Measurements from ENCODE around the gene NWD2.
A peak's percentile ranks its signal among the peaks of the same experiment; 100 is the strongest.

Gene NWD2

DNA sequence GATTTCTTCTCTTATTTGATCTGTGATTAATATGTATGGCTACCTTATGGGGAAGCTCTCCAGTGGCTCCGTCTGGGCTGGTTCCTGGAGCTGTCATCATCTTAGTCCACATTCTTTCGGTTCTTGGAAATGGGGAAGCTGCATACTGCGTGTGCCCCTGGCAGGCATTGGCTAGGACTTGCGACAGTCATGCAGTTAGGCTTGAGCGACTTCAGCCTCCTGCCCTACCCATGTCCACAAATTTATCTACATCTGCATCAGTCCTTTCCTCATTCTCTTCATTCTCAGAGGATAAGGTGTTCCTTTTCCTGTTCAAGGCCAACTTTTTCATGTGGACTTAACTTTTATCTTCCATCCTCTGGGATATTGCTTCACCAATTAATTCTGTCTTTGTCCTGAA, 227.4 kb downstream of the NWD2 start:
- H3K4me1 ChIP-seq: peaks cover 0 to 25% (median 10%) of the 10 kb centered on the region in 10 experiments; a peak in 14 of 20 replicates
- no peak overlapping the region for H3K9ac ChIP-seq

DNA sequence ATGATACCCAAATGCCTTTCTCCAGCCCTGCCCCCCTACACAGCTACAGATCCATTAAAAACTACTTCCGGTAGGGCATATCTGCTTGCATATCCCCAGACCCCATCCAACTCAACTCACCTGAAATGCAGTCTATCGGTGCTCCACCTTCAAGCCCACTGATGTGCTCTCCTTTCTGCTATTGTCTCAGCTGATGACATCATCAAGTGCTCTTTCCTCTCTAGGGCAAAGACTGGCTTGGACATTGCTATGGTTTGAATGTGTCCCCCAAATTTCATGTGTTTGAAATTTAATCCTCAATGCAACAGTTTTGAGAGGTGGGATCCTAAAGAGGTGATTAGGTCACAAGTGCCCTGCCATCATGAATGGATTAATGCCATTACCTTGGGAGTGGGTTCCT, 229.3 kb downstream of the NWD2 start:
- H3K9ac ChIP-seq: no peak overlapping the region
- no peaks in the 10 kb centered on the region for H3K27me3 ChIP-seq
- no peak for TF ChIP-seq Cebpa-rat (IDR thresholded peaks at IDR 0.05)

More for the DNA sequence above, 227.4 kb downstream of the NWD2 start:
- H3K4me2 ChIP-seq: peak overlapping the region in 4 of 11 experiments; percentile 3 to 12 (median 8); a peak in 2 of 22 replicates
- H3K9me3 ChIP-seq (replicated peaks in 1 of 11): no peaks in the 10 kb centered on the region
- TF ChIP-seq Cebpa-rat (IDR thresholded peaks at IDR 0.05): no peak
- H4K20me1 ChIP-seq: no peaks in the 10 kb centered on the region
- no peaks in the 10 kb centered on the region for H3K36me3 ChIP-seq
- no peak overlapping the region for H3K4me3 ChIP-seq
- H3K27ac ChIP-seq: no peak overlapping the region
- no peaks in the 10 kb centered on the region for H3K27me3 ChIP-seq

DNA sequence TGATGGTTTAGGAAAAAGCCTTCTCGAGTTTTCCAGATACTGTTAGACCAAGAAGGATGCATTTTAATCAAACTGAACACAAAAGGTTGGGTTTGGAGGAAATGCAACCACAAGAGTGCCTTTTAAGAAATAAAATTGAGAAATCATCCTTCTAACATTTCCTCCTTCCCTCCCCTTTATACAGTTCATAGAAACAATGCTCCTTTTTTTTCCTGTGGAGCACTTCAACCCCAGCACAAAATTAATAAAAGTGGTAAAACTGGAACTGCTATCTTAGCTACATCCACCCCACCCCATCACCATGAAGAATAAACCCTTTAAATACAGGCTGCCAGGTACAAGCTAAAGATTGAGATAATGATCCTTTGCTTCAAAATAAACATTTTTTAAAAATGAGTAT, 230.5 kb downstream of the NWD2 start:
- peaks cover 0 to 31% (median 11%) of the 10 kb centered on the region in 10 experiments; a peak in 14 of 20 replicates for H3K4me1 ChIP-seq
- no peaks in the 10 kb centered on the region for H3K27me3 ChIP-seq
- no peaks in the 10 kb centered on the region for H3K36me3 ChIP-seq
- H3K4me3 ChIP-seq: no peak overlapping the region
- H3K9me3 ChIP-seq (replicated peaks in 1 of 11): no peaks in the 10 kb centered on the region
- H3K9ac ChIP-seq: no peak overlapping the region
- H3K27ac ChIP-seq: no peak overlapping the region
- no peak for TF ChIP-seq Cebpa-rat (IDR thresholded peaks at IDR 0.05)
- H3K4me2 ChIP-seq: peak overlapping the region in 7 of 11 experiments; percentile 28 to 65 (median 56); a peak in 14 of 22 replicates
- no peaks in the 10 kb centered on the region for H4K20me1 ChIP-seq

More for the DNA sequence above, 229.3 kb downstream of the NWD2 start:
- Histone ChIP-seq H3K4me3 (no peak overlapping the region), H3K4me2 (no peak overlapping the region), H3K4me1 (peaks cover 0 to 25% (median 10%) of the 10 kb centered on the region in 10 experiments; a peak in 14 of 20 replicates), H3K36me3 (no peaks in the 10 kb centered on the region), H4K20me1 (no peaks in the 10 kb centered on the region), H3K9me3 (replicated peaks in 1 of 11) (no peaks in the 10 kb centered on the region), H3K27ac (no peak overlapping the region)

DNA sequence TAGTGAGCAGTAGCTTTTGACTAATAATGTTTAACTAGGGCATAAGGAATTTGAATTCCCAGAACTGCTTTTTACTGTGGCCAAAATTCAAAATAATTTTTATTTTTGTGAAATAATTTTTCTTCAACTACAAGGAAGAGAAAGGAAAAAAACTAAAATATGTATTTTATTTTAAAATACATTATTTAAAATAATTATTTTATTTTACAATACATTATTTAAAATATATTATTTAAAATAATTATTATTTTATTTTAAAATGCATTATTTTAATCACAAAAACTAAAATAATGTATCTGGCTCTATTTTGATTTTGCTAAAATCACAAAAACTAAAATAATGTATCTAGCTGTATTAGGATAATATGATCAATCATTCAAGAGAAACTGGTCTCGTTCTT, 231.2 kb downstream of the NWD2 start:
- no peak for TF ChIP-seq Cebpa-rat (IDR thresholded peaks at IDR 0.05)

DNA sequence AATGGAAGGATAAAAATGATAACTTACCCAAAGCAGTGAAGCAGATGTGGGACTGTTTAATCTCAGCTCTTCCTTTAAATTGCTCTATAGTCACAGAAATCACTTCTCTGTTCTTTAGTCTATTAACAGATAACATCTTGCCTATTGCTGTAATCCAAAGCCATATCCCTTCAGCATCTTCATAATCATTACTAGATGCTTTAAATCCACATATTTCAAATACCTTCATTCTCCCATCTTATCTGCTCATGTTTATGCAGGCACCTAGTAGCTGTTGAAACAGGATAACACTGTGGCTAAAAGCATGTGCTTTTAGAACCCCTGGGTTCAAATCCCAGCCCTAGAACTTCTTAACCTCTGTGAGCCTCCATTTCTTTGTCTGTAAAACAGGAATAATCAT, 231.7 kb downstream of the NWD2 start:
- H3K36me3 ChIP-seq: no peaks in the 10 kb centered on the region

More for the DNA sequence above, 231.2 kb downstream of the NWD2 start:
- H3K4me1 ChIP-seq: peaks cover 0 to 35% (median 13%) of the 10 kb centered on the region in 10 experiments; a peak in 14 of 20 replicates
- H3K27me3 ChIP-seq: no peaks in the 10 kb centered on the region
- H3K9ac ChIP-seq: no peak overlapping the region
- peak overlapping the region in 2 of 11 experiments; percentile 63 to 65; a peak in 2 of 22 replicates for H3K4me2 ChIP-seq
- no peak overlapping the region for H3K4me3 ChIP-seq
- no peaks in the 10 kb centered on the region for H3K36me3 ChIP-seq
- no peak overlapping the region for H3K27ac ChIP-seq
- no peaks in the 10 kb centered on the region for H3K9me3 ChIP-seq (replicated peaks in 1 of 11)
- H4K20me1 ChIP-seq: no peaks in the 10 kb centered on the region

DNA sequence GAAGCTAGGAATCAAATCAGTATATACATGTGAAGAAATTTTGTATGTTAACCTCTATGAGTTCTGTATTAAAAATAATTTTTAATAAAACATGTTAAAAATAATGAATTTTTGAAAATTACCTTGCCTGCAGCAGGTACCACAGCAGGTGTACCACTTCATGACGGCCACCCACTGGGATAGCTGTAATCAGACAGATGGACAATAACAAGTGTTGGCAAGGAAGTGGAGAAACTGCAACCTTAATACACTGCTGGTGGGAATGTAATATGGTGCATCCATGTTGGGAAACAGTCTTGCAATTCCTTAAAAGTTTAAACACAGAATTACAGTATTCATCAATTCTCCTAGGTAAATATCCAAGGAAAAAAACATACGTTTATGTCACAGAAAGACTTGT, 232.1 kb downstream of the NWD2 start:
- TF ChIP-seq Cebpa-rat (IDR thresholded peaks at IDR 0.05): no peak
- H3K36me3 ChIP-seq: no peaks in the 10 kb centered on the region

More for the DNA sequence above, 231.7 kb downstream of the NWD2 start:
- Histone ChIP-seq H3K4me3 (no peak overlapping the region), H3K4me2 (no peak overlapping the region), H3K9ac (no peak overlapping the region), H3K4me1 (peaks cover 0 to 35% (median 13%) of the 10 kb centered on the region in 10 experiments; a peak in 14 of 20 replicates), H3K27me3 (no peaks in the 10 kb centered on the region), H4K20me1 (no peaks in the 10 kb centered on the region), H3K27ac (no peak overlapping the region), H3K9me3 (replicated peaks in 1 of 11) (no peaks in the 10 kb centered on the region)
- no peak for TF ChIP-seq Cebpa-rat (IDR thresholded peaks at IDR 0.05)

DNA sequence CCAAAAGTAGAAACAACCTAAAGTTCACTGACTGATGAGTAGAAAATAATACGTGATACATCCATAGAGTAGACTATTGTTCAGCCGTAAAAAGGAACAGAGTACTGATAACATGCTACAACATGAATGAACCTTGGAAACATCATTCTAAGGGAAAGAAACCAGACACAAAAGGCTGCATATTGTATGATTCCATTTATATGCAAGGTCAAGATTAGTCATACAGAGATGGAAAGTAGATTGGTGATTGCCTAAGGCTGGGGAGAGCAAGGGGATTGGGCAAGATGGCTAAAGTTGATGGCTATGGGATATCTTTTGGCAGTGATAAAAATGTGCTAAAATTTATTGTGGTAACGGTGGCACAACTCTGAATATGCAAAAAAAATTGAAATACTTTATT, 232.6 kb downstream of the NWD2 start:
- Histone ChIP-seq H3K4me2 (no peak overlapping the region), H4K20me1 (no peaks in the 10 kb centered on the region), H3K36me3 (no peaks in the 10 kb centered on the region), H3K9me3 (replicated peaks in 1 of 11) (peaks cover 0 to 7% (median 0%) of the 10 kb centered on the region in 11 experiments; a peak in 3 of 22 replicates), H3K9ac (no peak overlapping the region), H3K27me3 (no peaks in the 10 kb centered on the region), H3K4me3 (no peak overlapping the region), H3K27ac (no peak overlapping the region), H3K4me1 (peaks cover 0 to 32% (median 10%) of the 10 kb centered on the region in 10 experiments; a peak in 14 of 20 replicates)
- no peak for TF ChIP-seq Cebpa-rat (IDR thresholded peaks at IDR 0.05)

More for the DNA sequence above, 232.1 kb downstream of the NWD2 start:
- Histone ChIP-seq H3K4me3 (no peak overlapping the region), H3K9me3 (replicated peaks in 1 of 11) (0 out of 22 replicates have a peak, but pooled peaks cover 0 to 3% (median 0%) of the 10 kb centered on the region in 11 experiments), H3K4me2 (no peak overlapping the region), H3K9ac (no peak overlapping the region), H4K20me1 (no peaks in the 10 kb centered on the region), H3K27ac (no peak overlapping the region), H3K27me3 (no peaks in the 10 kb centered on the region), H3K4me1 (peaks cover 0 to 34% (median 12%) of the 10 kb centered on the region in 10 experiments; a peak in 14 of 20 replicates)

DNA sequence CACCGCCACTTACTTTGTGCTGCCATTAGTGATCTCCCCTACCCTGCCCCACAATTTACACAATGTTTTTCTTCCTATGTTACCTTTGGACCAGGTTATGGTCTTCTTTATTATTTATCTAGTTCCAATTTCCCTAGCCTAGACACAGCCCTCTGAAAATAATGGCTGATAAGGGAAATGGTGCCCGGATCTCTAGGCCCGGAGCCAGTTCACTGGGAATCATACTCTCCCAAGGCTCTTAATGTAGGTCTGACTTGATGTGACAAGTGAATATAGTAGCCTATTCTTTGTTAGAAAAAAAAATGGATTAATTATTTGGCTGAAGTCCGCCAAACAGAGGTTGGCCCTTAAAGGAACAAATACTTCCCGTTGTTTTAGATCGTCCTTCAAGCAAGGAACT, 233.6 kb downstream of the NWD2 start:
- Histone ChIP-seq H3K36me3 (no peaks in the 10 kb centered on the region), H3K4me2 (no peak overlapping the region), H3K9me3 (replicated peaks in 1 of 11) (peaks cover 0 to 16% (median 0%) of the 10 kb centered on the region in 11 experiments; a peak in 6 of 22 replicates), H3K9ac (no peak overlapping the region), H3K27me3 (no peaks in the 10 kb centered on the region), H3K27ac (no peak overlapping the region), H3K4me3 (no peak overlapping the region), H3K4me1 (peaks cover 0 to 26% (median 10%) of the 10 kb centered on the region in 10 experiments; a peak in 14 of 20 replicates), H4K20me1 (no peaks in the 10 kb centered on the region)
- TF ChIP-seq Cebpa-rat (IDR thresholded peaks at IDR 0.05): no peak

DNA sequence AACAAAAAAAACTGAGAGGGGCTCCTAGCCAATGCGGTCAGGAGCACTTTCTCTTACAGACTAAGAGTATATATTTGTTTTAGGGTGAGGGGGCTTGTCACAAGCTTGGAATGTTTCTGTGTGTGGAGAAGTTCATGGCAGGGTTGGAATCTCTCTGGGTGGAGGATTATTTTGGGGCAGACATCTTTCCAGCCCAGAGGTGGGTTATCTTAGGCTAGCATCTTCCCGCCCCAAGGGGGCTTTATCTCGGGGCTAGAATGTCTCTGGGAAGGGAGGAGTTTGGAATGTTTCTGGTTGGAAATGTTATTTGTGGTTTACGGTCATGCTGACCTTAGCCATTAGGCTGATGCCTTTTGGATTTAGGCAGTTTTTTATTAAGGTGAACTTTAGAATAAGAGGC, 236.0 kb downstream of the NWD2 start:
- TF ChIP-seq Cebpa-rat (IDR thresholded peaks at IDR 0.05): no peak
- no peak overlapping the region for H3K9ac ChIP-seq

More for the DNA sequence above, 236.0 kb downstream of the NWD2 start:
- H4K20me1 ChIP-seq: no peaks in the 10 kb centered on the region
- H3K4me1 ChIP-seq: peaks cover 0 to 18% (median 2%) of the 10 kb centered on the region in 10 experiments; a peak in 8 of 20 replicates
- peaks cover 0 to 28% (median 0%) of the 10 kb centered on the region in 11 experiments; a peak in 6 of 22 replicates for H3K9me3 ChIP-seq (replicated peaks in 1 of 11)
- H3K36me3 ChIP-seq: no peaks in the 10 kb centered on the region
- H3K4me2 ChIP-seq: peak overlapping the region in 1 of 11 experiments; percentile 14; a peak in 1 of 22 replicates
- no peak overlapping the region for H3K4me3 ChIP-seq
- H3K27ac ChIP-seq: no peak overlapping the region
- no peaks in the 10 kb centered on the region for H3K27me3 ChIP-seq
